WERI-Rb-1 (cell line): ENCODE results near the gene TAS2R14.

ENCODE experiments used
- DNase-seq: peaks from one replicate; pipeline ENCODE4 v3.0.0-alpha.2; 2020
- H3K27ac ChIP-seq: fragments of 250-450 bp; sonication (Bioruptor Pico); 2 replicates; pipeline ENCODE4 v1.5.1; 2020; ENCODE audit warnings: mild to moderate bottlenecking, moderate library complexity
- H3K27me3 ChIP-seq: fragments of 250-450 bp; sonication (Bioruptor Pico); 2 replicates; pipeline ENCODE4 v1.5.1; 2021; ENCODE audit warnings: mild to moderate bottlenecking, low read depth, moderate library complexity; ENCODE audit not compliant: insufficient read depth, severe bottlenecking
- H3K36me3 ChIP-seq: fragments of 250-450 bp; sonication (Bioruptor Pico); 2 replicates; pipeline ENCODE4 v1.5.1; 2020; ENCODE audit warnings: mild to moderate bottlenecking, moderate library complexity
- H3K4me3 ChIP-seq: 2 replicates; pipeline ENCODE4 v1.5.1; 2011; ENCODE audit warnings: low read depth, mild to moderate bottlenecking, control low read depth, low read length
- H3K9me3 ChIP-seq: fragments of 250-450 bp; sonication (Bioruptor Pico); 2 replicates; pipeline ENCODE4 v1.5.1; 2021; ENCODE audit warnings: mild to moderate bottlenecking, moderate library complexity; ENCODE audit not compliant: severe bottlenecking
- CTCF ChIP-seq: IDR thresholded peaks from 2 replicates; pipeline ENCODE4 v1.5.1; 2011; ENCODE audit warnings: low read depth, mild to moderate bottlenecking, control low read depth, inconsistent platforms, low read length

TAS2R14 gene

GRCh38 chr12:10936506-10936905 lies 2.6 kb downstream of the TAS2R14 start:
- no peak for TF ChIP-seq CTCF
- H3K27ac ChIP-seq: no peak overlapping the region

GRCh38 chr12:10928746-10929286 lies 10.2 kb downstream of the TAS2R14 start, which contains the start of gene PRH2:
Gene PRH2, plus strand, starts transcription at chr12:10929236. Its CDS starts 38 bp downstream, at chr12:10929274.
- no peaks in the 10 kb centered on the region for H3K27me3 ChIP-seq
- no peak within 1 kb of the TSS for H3K27ac ChIP-seq
- no peak for TF ChIP-seq CTCF
- no peak for DNase-seq
- H3K4me3 ChIP-seq: no peak within 1 kb of the TSS
- H3K9me3 ChIP-seq: no peaks in the 10 kb centered on the region
- no peaks in the 10 kb centered on the region for H3K36me3 ChIP-seq

More at GRCh38 chr12:10936506-10936905, 2.6 kb downstream of the TAS2R14 start:
- Histone ChIP-seq H3K36me3 (no peaks in the 10 kb centered on the region), H3K4me3 (no peak overlapping the region), H3K9me3 (no peaks in the 10 kb centered on the region), H3K27me3 (no peaks in the 10 kb centered on the region)
- no peak for DNase-seq

GRCh38 chr12:10926269-10926668 lies 12.8 kb downstream of the TAS2R14 start:
- Histone ChIP-seq H3K36me3 (no peaks in the 10 kb centered on the region), H3K27ac (no peak overlapping the region), H3K27me3 (no peaks in the 10 kb centered on the region), H3K4me3 (no peak overlapping the region), H3K9me3 (no peaks in the 10 kb centered on the region)
- TF ChIP-seq CTCF: no peak
- DNase-seq: no peak

GRCh38 chr12:10919809-10920208 lies 19.3 kb downstream of the TAS2R14 start:
- H3K9me3 ChIP-seq: no peaks in the 10 kb centered on the region
- DNase-seq: no peak
- H3K27ac ChIP-seq: no peak overlapping the region
- no peaks in the 10 kb centered on the region for H3K36me3 ChIP-seq
- H3K4me3 ChIP-seq: no peak overlapping the region
- TF ChIP-seq CTCF: no peak
- H3K27me3 ChIP-seq: no peaks in the 10 kb centered on the region

- H3K4me3 ChIP-seq: no peak overlapping the region
- no peak overlapping the region for H3K27ac ChIP-seq
- H3K9me3 ChIP-seq: no peaks in the 10 kb centered on the region
- no peaks in the 10 kb centered on the region for H3K36me3 ChIP-seq
- no peaks in the 10 kb centered on the region for H3K27me3 ChIP-seq
- no peak for DNase-seq
- TF ChIP-seq CTCF: no peak
These were observed 28.7 kb downstream of the TAS2R14 start for GRCh38 chr12:10910380-10910779.

- H3K9me3 ChIP-seq: no peaks in the 10 kb centered on the region
- H3K4me3 ChIP-seq: no peak within 1 kb of the TSS
- DNase-seq: no peak
- H3K36me3 ChIP-seq: no peaks in the 10 kb centered on the region
- H3K27me3 ChIP-seq: no peaks in the 10 kb centered on the region
- TF ChIP-seq CTCF: no peak
- no peak within 1 kb of the TSS for H3K27ac ChIP-seq
These were observed 29.6 kb downstream of the TAS2R14 start, which contains the start of gene TAS2R13 for GRCh38 chr12:10909462-10909861. Gene TAS2R13, minus strand, starts transcription at chr12:10909562. Its CDS starts 264 bp downstream, at chr12:10909298.
